Measurements from ENCODE around the gene EPB41. TPM values are rescaled to one million over a fixed set of nuclear protein-coding genes. Genes with fewer than 3 reads are reported as not detected.

The EPB41 gene
- total and polyA plus RNA-seq, 2 donors from 2014 or later = 9.9 to 38.8 TPM

DNA sequence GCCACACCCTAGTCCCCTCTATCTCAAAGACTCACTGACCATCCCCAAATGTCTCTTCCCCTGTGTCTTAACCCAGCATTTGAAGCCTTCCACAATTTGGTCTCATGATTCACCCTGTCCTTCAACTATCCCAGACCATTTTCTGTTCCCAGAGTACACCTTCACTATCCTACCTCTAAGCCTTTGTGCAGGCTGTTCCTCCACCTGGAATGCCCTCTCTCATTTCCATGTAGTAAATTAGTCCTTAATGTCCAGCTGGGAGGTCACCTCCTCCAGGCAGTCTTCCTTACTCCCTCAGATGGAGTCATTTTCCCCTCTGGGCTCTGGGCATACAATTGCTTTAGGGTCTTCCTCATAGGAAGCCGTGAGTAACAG is 31.1 kb upstream of the EPB41 start:
- FAIRE-seq = no peak
- Histone ChIP-seq H3K4me3 (ENCODE audit: low read length in 3 of 3) (no peak overlapping the region), H3K36me3 (ENCODE audit: control insufficient read depth in 2 of 3, insufficient read depth in 3 of 3, low read length in 3 of 3) (no peaks in the 10 kb centered on the region), H3K9me3 (ENCODE audit: control insufficient read depth in 2 of 3, insufficient read depth in 1 of 3, low read length in 3 of 3) (no peaks in the 10 kb centered on the region), H3K9ac (ENCODE audit: low read length in 3 of 3) (no peak overlapping the region), H3K27ac (ENCODE audit: low read depth in 2 of 2, low read length in 2 of 2) (no peak overlapping the region), H3K4me1 (ENCODE audit: control insufficient read depth in 2 of 3, insufficient read depth in 2 of 3, low read depth in 1 of 3, low read length in 3 of 3) (peaks cover 0 to 14% (median 6%) of the 10 kb centered on the region in 3 donors), H3K27me3 (ENCODE audit: control insufficient read depth, insufficient read depth, low read length) (no peaks in the 10 kb centered on the region)
- TF ChIP-seq, protein P1, sequence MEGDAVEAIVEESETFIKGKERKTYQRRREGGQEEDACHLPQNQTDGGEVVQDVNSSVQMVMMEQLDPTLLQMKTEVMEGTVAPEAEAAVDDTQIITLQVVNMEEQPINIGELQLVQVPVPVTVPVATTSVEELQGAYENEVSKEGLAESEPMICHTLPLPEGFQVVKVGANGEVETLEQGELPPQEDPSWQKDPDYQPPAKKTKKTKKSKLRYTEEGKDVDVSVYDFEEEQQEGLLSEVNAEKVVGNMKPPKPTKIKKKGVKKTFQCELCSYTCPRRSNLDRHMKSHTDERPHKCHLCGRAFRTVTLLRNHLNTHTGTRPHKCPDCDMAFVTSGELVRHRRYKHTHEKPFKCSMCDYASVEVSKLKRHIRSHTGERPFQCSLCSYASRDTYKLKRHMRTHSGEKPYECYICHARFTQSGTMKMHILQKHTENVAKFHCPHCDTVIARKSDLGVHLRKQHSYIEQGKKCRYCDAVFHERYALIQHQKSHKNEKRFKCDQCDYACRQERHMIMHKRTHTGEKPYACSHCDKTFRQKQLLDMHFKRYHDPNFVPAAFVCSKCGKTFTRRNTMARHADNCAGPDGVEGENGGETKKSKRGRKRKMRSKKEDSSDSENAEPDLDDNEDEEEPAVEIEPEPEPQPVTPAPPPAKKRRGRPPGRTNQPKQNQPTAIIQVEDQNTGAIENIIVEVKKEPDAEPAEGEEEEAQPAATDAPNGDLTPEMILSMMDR (IDR thresholded peaks at IDR 0.05; ENCODE audit: borderline replicate concordance, extremely low read depth, insufficient read depth) = no peak
- intact Hi-C loops (cut with DNase I) = loop anchor here (5.0 kb wide), 2 partner anchors 149 to 319 kb away; no protein-coding TSS in a partner anchor
- no peak for DNase-seq

DNA sequence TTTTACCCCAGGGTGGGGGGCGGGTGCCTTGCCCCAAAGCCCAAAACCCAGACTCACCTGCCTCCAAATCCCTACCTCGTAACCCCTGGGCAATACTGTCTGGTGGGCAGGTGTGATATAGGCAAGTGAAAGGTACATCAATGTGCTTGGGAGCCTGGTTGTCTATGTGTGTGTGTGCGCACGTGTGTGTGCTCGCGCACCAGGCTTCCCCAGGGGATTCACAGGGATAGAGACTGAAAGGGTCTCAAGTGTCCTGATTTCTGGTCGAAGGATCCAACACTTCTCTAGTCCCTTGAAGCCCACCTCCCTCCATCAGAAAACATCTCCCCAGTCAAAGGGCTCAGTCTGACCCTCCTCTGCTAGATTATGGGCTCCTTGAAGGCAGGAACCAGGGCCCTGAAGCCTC is 28.9 kb upstream of the EPB41 start:
- TF ChIP-seq, protein P1 (IDR thresholded peaks at IDR 0.05; ENCODE audit: borderline replicate concordance, extremely low read depth, insufficient read depth) = no peak
- no peaks in the 10 kb centered on the region for H3K9me3 ChIP-seq (ENCODE audit: control insufficient read depth in 2 of 3, insufficient read depth in 1 of 3, low read length in 3 of 3)
- DNase-seq (no peak), FAIRE-seq (no peak)
- H3K36me3 ChIP-seq (ENCODE audit: control insufficient read depth in 2 of 3, insufficient read depth in 3 of 3, low read length in 3 of 3) = no peaks in the 10 kb centered on the region
- no peak overlapping the region for H3K9ac ChIP-seq (ENCODE audit: low read length in 3 of 3)
- peak overlapping the region in 1 of 2 donors; percentile 32 for H3K27ac ChIP-seq (ENCODE audit: low read depth in 2 of 2, low read length in 2 of 2)
- H3K4me1 ChIP-seq (ENCODE audit: control insufficient read depth in 2 of 3, insufficient read depth in 2 of 3, low read depth in 1 of 3, low read length in 3 of 3) = peaks cover 0 to 14% (median 6%) of the 10 kb centered on the region in 3 donors
- H3K4me3 ChIP-seq (ENCODE audit: low read length in 3 of 3) = no peak overlapping the region
- no peaks in the 10 kb centered on the region for H3K27me3 ChIP-seq (ENCODE audit: control insufficient read depth, insufficient read depth, low read length)
- intact Hi-C loops (cut with DNase I) = no loop called here

DNA sequence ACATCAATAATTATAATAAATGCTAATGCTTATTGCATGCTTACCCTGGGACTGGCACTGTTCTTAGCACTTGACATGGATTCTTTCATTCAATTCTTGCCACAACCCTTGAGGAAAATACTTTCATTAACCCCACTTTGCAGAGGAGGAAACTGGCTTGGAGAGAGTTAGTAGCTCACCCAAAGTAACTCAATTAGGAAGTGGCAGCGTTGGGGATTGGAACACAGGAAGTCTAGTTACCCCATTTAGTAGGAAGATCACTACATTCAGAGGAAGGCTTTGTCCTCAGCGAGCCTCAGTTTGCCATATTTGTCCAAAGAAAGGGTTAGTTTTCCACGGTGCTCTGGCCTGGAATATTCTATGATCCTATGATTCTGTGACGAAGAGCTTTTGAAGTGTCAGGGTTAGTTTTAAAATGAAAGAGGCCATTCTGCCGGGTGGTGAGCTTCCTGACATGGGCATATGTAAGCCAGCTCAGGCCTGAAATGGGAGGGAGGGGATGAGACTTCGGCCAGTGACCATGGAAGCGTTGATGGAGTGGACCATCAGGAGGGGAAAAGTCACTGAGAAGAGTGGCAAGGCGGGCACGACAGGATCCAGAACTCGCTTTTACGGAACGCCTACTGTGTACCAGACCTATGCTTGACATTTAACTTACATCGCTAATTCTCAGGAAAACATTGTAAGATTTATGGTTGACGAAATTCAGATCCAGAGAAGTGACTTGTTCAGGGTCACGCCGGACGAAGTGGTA is 28.2 kb upstream of the EPB41 start:
- H3K4me3 ChIP-seq (ENCODE audit: low read length in 3 of 3) = peak overlapping the region; percentile 17 to 90 (median 58)
- FAIRE-seq (no peak), DNase-seq (no peak)
- no peaks in the 10 kb centered on the region for H3K9me3 ChIP-seq (ENCODE audit: control insufficient read depth in 2 of 3, insufficient read depth in 1 of 3, low read length in 3 of 3)
- no peaks in the 10 kb centered on the region for H3K27me3 ChIP-seq (ENCODE audit: control insufficient read depth, insufficient read depth, low read length)
- intact Hi-C loops (cut with DNase I) = no loop called here
- TF ChIP-seq, protein P1 (IDR thresholded peaks at IDR 0.05; ENCODE audit: borderline replicate concordance, extremely low read depth, insufficient read depth) = no peak
- H3K9ac ChIP-seq (ENCODE audit: low read length in 3 of 3) = peak overlapping the region in 2 of 3 donors; percentile 13 to 87
- peak overlapping the region; percentile 82 to 84 for H3K27ac ChIP-seq (ENCODE audit: low read depth in 2 of 2, low read length in 2 of 2)
- H3K36me3 ChIP-seq (ENCODE audit: control insufficient read depth in 2 of 3, insufficient read depth in 3 of 3, low read length in 3 of 3) = no peaks in the 10 kb centered on the region
- H3K4me1 ChIP-seq (ENCODE audit: control insufficient read depth in 2 of 3, insufficient read depth in 2 of 3, low read depth in 1 of 3, low read length in 3 of 3) = peaks cover 0 to 14% (median 6%) of the 10 kb centered on the region in 3 donors
